ENCODE measurements around the gene COL4A2. TPM values are rescaled to one million over a fixed set of nuclear protein-coding genes. Genes with fewer than 3 reads are reported as not detected.

The COL4A2 gene
- total RNA-seq, 1 experiment from 2014 or later, result 1.6 TPM

DNA sequence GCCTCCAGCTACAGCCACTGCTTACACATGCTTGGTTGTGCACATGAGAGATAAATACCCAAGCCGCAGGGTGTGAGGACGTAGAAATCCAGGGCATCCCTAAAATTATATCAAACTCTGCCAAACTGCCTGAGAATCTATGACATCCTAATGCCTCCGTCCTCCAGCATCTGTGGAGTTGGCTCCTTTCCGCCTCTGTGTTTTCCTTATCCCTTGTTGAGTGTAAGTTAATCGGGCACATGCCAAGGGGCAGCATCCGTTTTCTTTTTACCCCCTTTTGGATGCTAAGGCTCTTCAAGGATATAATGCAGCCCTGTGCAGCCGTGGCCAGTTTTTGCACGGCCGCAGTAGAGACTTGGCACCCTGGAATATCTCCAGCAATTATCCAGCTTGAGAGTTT, 66.5 kb downstream of the COL4A2 start (continued):
- TF ChIP-seq, protein P1, sequence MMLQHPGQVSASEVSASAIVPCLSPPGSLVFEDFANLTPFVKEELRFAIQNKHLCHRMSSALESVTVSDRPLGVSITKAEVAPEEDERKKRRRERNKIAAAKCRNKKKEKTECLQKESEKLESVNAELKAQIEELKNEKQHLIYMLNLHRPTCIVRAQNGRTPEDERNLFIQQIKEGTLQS (IDR thresholded peaks at IDR 0.05), result no peak
- TF ChIP-seq CEBPB (IDR thresholded peaks at IDR 0.05; ENCODE audit: low read depth) (no peak), SRF (IDR thresholded peaks at IDR 0.05; ENCODE audit: low read depth) (no peak), CBX3 (IDR thresholded peaks at IDR 0.05; ENCODE audit: low read depth) (no peak), EZH2 (IDR thresholded peaks at IDR 0.05) (no peak), SIN3A (IDR thresholded peaks at IDR 0.05; ENCODE audit: low read depth) (no peak)

DNA sequence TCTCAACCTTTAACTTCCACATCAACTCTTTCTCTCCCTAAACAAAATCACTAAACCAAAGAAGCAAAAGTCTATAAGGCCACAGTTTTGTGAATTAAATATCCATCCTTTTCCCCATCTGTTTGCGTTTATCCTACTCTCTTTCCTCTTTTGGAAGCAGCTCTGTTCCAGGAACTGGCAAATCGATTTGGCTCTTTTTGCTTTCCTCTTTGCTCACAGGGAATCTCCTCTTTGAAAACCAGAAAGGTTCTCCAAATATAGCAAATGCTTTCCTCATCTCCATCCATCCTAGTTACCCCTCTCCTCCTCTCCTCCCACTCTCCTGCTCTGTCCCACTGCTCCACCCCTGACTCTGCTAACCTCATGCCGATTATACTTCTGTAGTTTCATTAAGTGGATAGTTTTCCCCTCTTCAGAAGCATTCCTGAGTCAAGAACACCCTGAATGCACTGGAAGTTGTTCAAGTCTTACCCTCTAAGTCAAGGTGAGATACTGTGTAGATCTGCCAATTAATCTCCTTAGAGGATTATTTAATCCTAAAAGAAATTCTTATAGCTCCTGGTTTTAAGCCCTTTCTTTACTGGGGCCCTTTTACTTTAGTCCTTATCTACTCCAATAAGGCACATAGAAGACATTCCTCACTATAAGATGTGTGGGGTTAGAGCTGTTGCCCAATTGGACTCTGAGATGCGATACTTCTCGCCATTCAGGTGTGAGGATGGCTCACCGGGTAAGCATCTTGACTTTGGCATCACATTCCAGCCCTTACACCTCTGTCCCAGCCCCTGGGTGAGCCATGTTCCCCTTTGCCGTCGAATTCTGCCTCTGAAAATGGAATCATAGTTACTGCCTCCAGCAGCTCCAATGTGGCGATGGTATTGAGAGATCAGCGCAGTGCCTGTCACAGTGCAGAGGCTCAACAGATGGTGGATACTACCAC, 67.6 kb downstream of the COL4A2 start:
- H3K79me2 ChIP-seq (ENCODE audit: insufficient read depth, low read length), result no peaks in the 10 kb centered on the region
- intact Hi-C loops (cut with micrococcal nuclease), result no loop called here
- ChIA-PET POLR2A (no interaction called here), RAD21 (ENCODE audit: low non-redundant PET in 1 of 2, low total read pairs in 2 of 2, uncharacterized antibody in 2 of 2, unreplicated experiment in 2 of 2) (no interaction called here), CTCF (no interaction called here)
- no TSS peak for BruUV-seq (replicated peaks)
- peaks cover 22% of the 10 kb centered on the region for H3K27me3 ChIP-seq (ENCODE audit: insufficient read depth, low read length)
- TF ChIP-seq EZH2 (IDR thresholded peaks at IDR 0.05) (no peak), TCF7L2 (IDR thresholded peaks at IDR 0.05; ENCODE audit: borderline replicate concordance, extremely low read depth, insufficient read depth, insufficient read length) (no peak), ZNF274 (IDR thresholded peaks at IDR 0.05; ENCODE audit: low read depth, low read length) (no peak)
- TF ChIP-seq, protein P2, sequence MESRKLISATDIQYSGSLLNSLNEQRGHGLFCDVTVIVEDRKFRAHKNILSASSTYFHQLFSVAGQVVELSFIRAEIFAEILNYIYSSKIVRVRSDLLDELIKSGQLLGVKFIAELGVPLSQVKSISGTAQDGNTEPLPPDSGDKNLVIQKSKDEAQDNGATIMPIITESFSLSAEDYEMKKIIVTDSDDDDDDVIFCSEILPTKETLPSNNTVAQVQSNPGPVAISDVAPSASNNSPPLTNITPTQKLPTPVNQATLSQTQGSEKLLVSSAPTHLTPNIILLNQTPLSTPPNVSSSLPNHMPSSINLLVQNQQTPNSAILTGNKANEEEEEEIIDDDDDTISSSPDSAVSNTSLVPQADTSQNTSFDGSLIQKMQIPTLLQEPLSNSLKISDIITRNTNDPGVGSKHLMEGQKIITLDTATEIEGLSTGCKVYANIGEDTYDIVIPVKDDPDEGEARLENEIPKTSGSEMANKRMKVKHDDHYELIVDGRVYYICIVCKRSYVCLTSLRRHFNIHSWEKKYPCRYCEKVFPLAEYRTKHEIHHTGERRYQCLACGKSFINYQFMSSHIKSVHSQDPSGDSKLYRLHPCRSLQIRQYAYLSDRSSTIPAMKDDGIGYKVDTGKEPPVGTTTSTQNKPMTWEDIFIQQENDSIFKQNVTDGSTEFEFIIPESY (IDR thresholded peaks at IDR 0.05; ENCODE audit: extremely low read depth, insufficient replicate concordance, low read length), result no peak
- no peaks in the 10 kb centered on the region for H3K9me3 ChIP-seq (ENCODE audit: control insufficient read depth in 1 of 2, insufficient read depth in 1 of 2, low read depth in 1 of 2, low read length in 2 of 2)
- H3K27ac ChIP-seq (ENCODE audit: low read depth, low read length), result no peak overlapping the region
- no peak for ATAC-seq
- H3K9ac ChIP-seq (ENCODE audit: low read length), result no peak overlapping the region
- H2AFZ ChIP-seq (ENCODE audit: low read depth, low read length, poor library complexity, severe bottlenecking), result no peak overlapping the region
- no peaks in the 10 kb centered on the region for H3K4me1 ChIP-seq (ENCODE audit: control insufficient read depth in 1 of 2, insufficient read depth in 2 of 2, low read length in 2 of 2)
- no peak overlapping the region for H3K4me3 ChIP-seq (replicated peaks in 1 of 2; ENCODE audit: low read depth in 1 of 2, low read length in 2 of 2)
- DNase-seq (ENCODE audit: low read depth, low spot score), result no peak
- no peaks in the 10 kb centered on the region for H4K20me1 ChIP-seq (ENCODE audit: insufficient read depth)
- no peaks in the 10 kb centered on the region for H3K9me2 ChIP-seq (ENCODE audit: insufficient read depth)
- H3K36me3 ChIP-seq (ENCODE audit: control insufficient read depth in 1 of 2, insufficient read depth in 2 of 2, low read length in 2 of 2), result no peaks in the 10 kb centered on the region
- H3K4me2 ChIP-seq (ENCODE audit: low read length), result no peak overlapping the region
